Activated T-cell treated with anti-CD3 and anti-CD28 coated beads for 1 hour (primary cell): ENCODE measurements around the gene MCM5.
A peak's percentile ranks its signal among the peaks of the same experiment; 100 is the strongest.
"Not testable (repeated sequence)": the region's sequence is repeated elsewhere in the genome, so short reads cannot be mapped to it uniquely, and the experiment has no call there.

ENCODE experiments used
- DNase-seq: peaks from one replicate; pipeline ENCODE4 v3.0.0-alpha.2; 2020; ENCODE audit warnings: low read depth

The MCM5 gene

DNA sequence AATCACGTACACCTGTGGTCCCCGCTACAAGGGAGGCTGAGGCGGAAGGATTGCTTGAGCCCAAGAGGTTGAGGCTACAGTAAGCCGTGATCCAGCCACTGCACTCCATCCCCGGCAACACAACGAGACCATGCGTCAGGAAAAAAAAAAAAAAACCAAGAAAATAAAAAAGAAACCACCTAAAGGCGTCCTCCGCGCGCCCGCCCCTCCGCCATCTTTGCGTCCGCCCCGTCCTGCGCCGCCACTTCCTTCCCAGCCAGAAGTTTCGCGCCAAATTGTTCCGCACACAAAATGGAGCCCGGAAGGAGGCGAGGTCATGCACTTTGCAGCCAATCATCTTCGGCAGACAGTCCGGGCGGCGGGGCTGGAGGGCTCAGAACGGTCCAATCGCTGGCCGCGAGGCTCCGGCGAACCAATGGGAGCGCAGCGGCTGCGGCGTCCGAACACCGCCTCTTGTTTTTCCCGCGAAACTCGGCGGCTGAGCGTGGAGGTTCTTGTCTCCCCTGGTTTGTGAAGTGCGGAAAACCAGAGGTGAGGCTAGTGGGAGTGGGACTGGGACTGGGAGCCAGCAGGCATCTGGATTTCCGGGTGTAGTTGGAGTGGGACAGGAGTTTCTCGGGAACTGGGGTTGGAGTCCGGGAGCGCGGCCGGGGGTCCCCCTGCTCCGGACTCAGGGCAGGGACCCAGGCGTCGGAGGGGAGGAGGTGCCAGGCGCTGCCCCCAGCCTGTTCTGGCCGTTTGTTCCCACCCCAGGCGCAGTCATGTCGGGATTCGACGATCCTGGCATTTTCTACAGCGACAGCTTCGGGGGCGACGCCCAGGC, at the start of gene MCM5:
TSS of gene MCM5 (plus strand) at position 463 of the 823 bp plus-strand sequence. CDS start at position 762, 299 bp downstream.
- DNase-seq = peak; percentile 93

DNA sequence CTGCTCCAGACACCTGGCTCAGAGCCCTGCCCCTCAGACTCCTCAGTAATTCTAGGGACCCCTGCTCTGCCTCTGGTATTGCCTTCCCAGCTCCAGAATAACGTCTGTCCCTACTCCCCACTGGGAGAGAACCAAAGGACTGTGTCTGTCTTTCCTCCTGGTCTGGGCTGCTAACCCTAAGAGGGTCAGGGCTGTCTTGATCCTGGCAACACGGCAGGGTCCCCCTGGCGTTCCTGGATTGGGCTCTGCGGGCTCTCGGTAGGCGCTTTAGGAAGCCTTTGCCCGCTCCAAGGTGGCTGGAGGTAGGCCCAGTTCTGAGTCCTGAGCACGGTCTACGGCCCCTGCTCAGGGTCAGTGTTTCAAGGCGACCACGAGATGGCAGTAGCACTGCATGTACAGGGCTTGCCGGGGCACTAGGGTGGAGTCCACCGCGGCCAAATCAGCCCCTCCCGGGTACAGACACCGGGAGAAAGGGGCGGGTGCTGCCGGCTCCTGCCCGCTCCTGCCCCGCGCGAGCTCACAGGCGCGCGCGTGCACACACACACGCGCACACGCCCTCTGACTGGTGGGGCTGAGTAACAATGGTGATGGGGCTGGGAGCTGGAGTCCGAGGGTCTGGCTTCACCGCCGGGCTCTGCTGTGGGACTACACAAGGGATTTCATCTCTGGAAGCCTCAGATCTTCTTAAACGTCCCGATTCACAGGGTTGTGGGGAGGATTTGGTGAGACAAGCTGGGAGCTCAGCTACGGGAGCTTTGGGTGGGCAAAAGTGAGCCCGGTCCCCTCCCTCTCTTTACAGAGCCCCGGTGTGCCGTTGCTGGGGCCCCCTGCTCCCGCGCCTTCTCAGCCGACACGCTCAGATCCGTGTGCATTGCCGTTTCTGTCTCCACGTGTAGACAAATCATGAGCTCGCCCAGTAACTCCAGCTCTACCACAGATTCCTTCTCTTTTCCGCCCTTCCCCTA, 49.1 kb upstream of the MCM5 start:
- DNase-seq = peak; percentile 72

DNA sequence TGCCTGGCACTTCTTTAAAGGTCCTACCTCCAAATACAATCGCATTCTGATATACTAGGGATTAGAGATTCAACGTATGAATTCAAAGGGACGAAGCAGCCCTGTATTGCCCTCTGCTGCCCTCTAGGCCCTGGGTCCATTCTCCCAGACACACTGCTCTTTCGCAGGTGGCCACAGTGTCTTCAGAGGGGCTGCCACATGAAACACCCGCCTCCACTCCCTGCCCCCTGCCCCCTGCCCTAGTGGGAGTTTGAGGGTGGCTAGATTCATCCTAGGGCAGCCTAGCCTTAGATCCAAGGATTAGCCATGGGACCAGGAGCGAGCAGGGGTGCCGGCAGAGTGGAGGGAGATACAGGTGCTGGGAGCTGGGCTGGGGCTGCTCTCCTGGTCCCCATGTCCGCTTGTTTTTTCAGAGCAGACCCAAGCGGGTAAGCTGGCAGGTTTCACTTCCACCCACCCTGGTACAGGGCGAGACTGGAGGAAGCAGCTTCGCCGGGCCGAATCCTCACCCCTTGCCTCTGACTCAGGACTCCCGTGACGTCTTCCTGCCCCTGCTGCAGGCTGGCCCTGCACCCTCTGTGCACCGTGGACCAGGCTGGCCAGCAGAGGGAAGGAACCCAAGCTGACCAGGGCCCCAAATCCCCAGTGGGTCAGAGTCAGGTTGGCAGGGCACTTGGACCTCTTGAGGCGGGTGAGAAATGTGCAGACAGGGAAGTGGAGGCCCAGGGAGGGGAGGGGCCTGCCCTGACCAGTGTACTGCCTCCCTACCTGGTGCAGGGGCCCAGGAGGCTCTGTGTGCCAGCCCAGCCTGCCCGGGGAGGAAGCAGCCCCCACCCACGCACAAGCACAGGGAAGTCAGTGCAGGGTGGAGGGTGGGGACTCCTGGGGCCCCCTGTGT, 47.5 kb upstream of the MCM5 start:
- peak; percentile 17 for DNase-seq

DNA sequence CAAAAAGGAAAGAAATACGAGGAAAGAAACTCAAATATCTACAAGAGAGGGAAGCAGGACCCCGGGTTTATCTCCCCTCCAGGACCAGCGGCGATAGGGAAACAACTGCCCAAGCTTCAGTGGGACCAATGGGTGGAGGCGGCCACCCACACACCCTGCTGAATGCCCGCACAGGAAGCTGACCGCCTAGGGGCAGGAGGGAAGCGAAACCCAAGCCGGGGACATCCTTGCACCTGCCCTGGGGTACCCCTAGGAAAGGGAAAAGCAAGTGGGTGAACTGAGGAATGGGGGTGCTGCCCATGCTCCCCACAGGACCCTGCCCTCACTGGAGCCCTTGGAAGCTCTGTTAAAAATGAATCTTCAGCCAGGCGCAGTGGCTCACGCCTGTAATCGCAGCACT, 46.6 kb upstream of the MCM5 start:
- no peak for DNase-seq

DNA sequence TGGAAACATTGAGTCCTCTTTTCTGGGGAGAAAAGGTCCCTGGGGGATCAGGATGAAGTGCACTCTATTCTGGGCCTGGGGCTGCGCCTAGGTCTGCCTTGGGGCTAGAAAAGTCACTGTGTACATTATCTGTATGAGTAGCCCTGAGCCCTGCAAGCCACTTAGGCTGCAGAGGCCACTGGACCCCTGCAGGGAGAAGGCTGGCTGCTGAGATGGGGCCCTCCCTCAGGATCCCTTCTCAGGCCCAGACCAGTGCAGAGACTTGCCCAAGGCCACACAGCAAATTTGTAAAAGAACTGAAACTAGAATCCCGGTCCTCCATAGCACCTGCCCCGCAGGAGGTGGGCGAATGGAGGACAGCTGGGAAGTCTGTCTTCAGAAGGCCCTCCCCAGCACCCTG, 45.9 kb upstream of the MCM5 start:
- DNase-seq = no peak

DNA sequence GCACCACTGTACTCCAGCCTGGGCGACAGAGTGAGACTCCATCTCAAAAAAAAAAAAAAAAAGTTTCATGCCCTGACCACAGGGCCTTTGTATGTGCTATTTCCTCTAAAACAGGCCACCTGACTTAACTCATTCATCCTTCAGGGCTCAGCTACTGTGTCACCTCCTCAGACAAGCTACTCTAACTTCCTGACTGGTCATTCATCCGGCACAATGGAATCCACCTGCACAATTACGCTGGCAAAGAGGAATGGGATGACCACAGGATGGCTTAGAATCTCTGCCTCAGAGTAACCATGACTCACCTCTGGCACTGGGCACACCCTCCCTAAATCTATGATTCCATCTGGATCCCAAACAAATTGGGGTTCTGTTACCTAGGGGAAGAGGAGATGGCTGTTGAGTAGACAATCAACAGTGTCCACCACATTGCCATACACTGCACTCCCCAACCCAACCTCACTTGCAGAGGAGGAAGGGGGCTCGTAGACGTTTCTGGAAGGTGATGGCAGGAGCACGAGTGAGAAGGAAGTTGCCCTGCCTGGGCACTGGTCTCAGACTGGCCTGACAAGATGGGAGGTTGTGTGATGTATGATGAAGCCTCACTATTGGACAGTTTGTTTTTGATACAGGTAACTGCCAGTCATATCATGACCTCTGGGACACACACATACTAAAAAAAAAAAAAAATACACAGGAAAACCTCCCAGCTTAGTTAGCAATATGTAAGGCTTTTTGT, 41.9 kb upstream of the MCM5 start:
- no peak for DNase-seq

DNA sequence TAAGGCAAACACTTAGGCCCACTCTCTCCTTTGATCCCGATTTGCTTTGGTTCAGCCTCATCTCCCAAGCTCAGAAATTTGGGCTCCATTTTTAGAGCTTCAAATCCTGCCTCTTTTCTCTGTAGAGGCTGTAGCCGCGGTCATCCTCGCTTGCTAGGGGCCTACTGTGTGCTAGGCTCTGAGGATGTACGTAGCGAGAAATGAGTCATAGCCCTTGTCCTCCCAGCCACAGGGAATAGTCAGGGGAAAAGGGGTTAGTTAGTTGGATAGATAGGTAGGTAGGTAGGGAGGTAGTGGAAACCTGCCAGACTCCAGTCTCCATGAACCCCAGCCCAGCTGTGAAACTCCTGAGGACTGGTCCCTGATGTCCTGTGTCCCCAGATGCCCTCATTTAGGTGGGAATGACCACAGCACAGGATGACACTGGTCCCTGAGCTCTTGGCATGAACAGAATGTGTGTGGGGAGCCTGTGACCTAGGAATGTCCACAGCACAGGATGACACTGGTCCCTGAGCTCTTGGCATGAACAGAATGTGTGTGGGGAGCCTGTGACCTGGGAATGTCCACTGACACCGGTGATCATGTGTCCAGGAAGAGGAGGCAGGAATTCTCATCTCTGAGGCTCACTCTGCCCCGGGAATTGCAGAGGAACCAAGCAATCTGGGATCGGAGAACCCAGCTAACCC, 40.4 kb upstream of the MCM5 start:
- DNase-seq = no peak

DNA sequence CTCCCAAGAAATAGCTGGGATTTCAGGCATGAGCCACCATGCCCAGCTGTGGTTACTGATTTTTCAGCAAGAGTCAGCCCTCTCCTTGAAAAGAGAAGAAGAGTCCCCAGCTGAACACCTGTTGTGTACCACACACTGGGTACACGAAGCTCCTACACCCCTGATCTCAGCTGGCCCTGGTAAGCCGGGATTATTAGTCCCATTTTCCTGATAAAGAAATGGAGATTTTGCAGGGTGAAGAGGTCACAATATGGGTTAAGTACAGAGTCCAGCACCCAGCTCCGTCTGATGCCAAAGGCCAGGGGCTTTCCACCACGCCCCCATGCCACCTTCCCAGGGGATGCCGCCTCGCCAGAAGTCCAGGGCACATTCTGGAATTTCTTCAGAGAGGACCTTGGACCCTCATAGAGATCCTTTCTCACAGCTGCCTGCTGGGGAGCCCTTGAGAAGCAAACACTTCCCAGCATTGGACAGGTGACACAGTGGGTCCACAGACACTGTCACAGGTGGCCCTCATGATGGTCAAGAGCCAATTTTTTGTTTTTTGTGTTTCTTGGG, 38.9 kb upstream of the MCM5 start:
- no peak for DNase-seq

DNA sequence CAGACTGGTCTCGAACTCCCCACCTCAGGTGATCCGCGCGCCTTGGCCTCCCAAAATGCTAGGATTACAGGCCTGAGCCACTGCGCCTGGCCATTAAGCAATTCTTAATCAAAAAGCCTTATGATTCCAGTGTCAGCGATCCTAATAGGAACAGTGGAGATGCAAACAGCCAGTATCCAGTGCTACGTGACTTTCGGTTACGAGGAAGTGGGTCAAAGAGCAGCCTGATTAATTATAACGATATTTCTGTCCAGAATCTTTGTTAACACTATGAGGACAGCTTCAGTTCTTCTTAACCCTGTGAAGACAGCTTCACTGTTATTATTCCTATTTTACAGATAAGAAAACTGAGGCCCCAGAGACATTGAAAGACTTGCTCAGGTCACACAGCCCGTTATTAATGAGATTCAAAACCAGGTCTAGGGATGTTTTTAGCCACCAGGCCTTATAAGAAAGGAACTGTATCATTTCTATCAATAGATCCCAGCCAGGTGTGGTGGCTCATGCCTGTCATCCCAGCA, 36.3 kb upstream of the MCM5 start:
- no peak for DNase-seq

DNA sequence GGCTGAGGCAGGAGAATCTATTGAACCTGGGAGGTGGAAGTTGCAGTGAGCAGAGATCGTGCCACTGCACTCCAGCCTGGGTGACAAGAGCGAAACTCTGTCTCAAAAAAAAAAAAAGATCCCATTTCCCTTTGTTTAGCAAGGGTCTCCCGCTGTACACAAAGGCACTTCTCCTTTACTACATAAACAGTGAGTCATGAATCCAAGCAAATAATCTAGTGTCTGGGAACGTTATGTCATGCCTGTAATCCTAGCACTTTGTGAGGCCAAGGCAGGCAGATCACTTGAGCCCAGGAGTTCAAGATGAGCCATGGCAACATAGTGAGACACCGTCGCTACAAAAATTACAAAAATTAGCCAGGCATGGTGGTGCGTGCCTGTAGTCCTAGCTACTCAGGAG, 35.7 kb upstream of the MCM5 start:
- DNase-seq = not testable (repeated sequence)

DNA sequence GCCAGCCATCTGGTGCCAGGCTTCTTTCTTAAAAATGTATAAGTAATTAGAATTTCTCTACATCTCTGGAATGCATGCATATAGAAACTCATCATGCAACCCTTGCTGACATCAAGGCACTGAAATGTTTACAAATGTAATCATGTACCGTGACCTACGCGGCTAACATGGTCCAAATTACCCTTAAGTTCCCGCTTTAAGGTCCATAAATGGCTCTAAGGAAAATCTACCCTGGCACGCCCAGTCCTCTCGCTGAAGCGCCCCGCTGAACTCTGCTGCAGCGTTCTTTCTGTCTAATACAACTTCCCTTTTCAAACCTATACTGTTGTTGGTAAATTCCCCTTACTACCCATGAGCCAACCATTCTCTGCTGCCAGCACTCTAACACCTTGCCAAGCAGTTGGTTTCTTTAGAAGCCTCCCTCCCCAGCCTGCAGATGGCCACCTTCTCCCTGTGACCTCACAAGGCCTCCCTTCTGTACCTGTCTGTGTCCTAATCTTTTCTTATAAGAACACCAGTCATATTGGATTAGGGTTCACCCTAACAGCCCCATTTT, 32.5 kb upstream of the MCM5 start:
- no peak for DNase-seq

DNA sequence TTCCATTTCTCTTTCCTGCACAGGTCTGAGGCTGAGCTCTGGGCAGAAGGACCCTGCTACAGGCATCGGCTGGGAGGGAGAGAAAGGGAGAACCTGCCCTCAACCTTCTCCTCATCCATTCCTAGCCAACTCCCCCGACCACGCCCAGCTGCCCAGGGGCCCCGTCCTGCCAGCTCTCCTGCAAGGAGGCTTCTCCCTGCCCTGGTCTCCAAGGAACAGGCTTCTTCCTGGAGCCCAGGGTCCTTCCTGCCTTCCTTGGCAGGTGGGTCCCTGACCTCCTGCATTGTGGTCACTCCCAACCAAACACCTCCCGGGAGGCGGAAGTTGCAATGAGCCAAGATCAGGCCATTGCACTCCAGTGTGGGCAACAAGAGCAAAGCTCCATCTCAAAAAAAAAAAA, 31.6 kb upstream of the MCM5 start:
- DNase-seq = no peak

DNA sequence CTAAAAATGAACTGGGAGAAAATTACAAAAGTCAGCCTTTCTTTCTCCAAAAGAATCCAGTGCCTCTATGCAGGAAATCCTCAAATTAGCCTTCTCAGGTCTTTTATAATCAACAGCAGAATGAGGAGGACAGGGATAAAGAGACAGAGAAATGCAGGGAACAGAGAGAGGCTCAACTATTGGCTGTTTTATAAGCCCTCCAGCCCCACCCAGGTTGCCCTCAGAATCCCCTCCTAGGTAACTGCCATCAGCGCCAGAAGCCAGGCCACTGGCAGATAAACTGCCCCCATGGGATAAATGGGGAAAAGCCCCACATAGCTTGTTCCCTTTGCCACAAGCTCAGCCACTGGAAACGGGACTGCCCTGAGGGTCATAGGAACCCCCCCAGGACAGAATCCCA, 29.9 kb upstream of the MCM5 start:
- no peak for DNase-seq

DNA sequence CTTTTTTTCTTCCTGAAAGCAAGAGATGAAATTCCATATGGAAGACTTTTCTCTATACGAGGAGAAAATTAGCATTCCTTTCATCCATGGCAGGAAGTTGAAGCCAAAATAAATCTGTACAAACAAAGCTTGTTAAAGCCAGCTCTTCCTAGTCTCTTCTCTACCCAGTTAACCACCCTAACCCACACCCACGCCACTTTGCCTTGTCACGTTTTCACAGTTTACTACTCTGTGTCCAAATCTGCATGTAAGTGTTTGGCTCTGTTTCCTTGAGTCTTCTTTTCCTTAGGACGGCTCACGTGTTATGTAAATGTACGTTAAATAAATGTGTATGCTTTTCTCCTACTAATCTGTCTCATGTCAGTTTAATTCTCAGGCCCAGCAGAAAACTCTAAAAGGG, 26.2 kb upstream of the MCM5 start:
- no peak for DNase-seq

DNA sequence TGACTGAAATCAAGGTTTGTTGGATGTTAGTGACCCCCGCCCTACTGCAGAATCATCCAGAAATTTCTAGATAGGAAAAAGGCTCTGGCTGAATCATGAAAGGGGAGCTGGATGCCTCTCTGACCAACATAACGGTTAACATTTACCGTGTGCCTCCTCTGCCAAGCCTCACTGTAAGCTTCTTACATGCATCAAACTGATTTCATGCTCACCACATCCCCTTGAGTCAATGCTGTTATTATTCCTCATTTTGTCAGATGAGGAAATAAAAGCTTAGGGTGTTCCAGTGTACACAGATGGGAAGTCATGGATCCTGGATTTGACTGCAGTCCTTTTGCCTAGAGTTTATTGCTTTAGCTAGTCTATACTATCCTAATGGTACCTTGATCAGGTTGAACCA, 24.9 kb upstream of the MCM5 start:
- DNase-seq = no peak

DNA sequence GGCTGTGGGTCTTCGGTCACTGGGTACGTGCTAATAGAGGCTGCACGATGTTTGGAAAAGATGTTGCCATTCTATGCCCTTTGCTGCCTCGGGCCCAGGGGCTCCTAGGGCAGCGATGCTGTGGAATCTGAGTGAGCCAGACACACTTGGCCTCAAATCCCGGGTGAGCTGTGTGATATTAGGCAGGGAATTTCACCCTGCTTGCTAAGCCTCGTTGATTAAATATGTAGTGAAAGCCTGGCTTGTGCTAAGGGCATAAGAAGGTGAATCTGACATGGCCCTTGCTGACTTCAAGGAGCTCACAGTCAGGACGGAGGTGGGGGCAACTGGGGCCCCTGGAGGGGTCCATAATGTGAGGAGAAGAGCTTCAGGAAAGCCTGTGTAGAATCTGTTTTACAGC, 24.4 kb upstream of the MCM5 start:
- no peak for DNase-seq

DNA sequence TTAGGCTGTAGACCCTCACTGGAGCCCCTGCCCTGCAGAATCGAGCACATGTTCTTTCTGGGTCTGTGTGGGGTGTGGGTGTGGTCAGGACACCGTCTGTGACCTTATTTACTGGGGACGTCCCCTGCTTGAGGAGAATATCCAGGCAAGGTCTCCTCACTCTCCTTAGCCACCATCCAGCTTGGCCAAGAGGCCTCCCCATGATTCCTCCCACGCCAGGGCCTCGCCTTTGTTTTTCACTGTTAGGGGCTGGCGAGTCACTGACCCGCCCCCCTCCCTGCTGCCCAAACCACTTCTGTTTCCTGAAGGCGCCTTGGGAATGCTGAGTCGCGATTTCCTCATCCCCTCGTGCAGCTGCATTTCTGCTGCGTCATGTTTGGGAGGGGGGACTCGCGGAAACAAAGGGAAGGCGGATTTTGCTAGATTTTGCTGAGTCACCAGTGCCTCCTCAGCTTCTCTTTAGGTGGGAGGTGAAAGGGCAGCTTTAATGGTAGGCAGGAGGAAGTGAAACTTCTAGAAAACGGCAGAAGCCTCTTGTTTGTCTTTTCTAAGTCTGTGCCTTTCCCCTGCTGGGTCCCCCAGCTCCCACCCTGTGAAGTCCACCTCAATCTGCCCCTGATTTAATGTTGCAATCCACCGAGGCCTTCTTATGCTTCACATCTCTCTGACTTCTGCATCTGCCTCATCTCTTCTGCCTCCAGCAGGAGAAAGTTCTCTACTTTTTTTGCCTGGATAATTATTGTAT, 23.0 kb upstream of the MCM5 start:
- no peak for DNase-seq

DNA sequence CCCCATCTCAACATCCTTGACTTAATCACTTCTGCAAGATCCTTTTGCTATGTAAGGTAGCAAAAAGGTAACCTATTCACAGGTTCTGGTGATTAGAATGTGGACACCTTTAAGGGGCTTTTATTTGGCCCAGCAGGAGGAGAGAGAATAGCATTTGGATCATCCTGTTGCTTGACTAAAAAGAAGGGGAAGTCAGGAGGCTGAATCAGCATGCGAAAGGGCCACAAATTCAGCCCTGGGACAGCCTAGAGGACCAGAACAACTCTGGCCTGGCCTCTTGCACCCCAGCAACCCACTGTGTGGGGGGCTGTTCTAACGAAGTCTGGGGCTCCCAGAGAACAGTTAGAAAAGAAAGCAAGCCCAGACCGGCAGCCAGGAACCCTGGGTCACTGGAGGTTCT, 22.2 kb upstream of the MCM5 start:
- no peak for DNase-seq

DNA sequence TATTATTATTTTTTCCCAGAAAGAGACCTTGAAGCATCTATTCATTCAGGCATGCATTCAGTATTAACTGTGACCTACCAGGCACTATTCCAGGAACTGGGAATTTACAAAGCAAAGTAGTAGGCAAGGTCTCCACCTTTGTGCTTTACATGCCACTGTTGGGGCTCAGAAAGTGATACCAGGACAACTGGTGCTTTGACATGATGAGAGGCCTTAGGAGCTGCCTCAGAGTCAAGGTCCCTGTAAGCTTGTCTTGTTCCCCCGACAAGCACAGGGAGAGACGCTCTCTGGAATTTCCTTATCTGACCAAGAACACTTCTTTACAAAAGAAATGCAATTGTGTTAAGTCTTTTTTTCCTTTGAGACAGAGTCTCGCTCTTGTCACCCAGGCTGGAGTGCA, 21.3 kb upstream of the MCM5 start:
- no peak for DNase-seq
